SK-N-MC (cell line): ENCODE results near the gene LAMB4.

Experiments used
- EZH2 ChIP-seq: fragments of 200-600 bp; sonication (generic); IDR thresholded peaks from one replicate; pipeline ENCODE4 v1.6.1; 2017; ENCODE audit warnings: antibody characterized with exemption
- FOXP2 ChIP-seq: optimal IDR thresholded peaks from 2 replicates; pipeline ENCODE3; 2011; ENCODE audit warnings: mild to moderate bottlenecking, moderate library complexity; ENCODE audit not compliant: insufficient read depth; ENCODE audit errors: extremely low read length, control extremely low read depth
- POLR2AphosphoS5 ChIP-seq: IDR thresholded peaks from 2 replicates; pipeline ENCODE4 v1.6.1; 2012; ENCODE audit warnings: mild to moderate bottlenecking, low read depth, low read length, borderline replicate concordance

DNA sequence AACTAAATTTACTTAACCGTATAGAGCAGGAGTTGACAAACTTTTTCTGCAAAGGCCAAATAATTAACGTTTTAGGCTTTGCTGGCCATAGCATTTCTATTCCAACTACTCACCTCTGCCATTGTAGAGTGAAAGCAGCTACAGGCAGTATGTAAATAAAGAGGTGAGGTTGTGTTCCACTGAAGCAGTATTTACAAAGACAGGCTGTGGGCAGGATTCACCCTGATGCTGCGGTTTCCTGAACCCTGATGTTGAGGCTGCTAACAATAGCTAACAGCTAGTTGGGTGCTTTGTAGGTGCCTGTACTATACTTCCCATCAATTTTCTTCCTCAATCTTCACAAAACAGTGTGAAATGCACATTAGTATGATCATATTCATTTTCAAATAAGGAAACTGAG lies 80.2 kb downstream of the LAMB4 start:
- TF ChIP-seq POLR2AphosphoS5 (no peak), EZH2 (no peak), FOXP2 (no peak)
